Gastrocnemius medialis (tissue), 4 donors: ENCODE results near the gene ZC3H18. TPM values are rescaled to one million over a fixed set of nuclear protein-coding genes. Genes with fewer than 3 reads are reported as not detected.

Source experiments
- ATAC-seq, 2 donors: fragments of 150-250 bp; one replicate each; pipeline ENCODE4 v1.9.1; 2016
- DNase-seq, 2 donors: peaks; one replicate each; pipeline ENCODE4 v3.0.0-alpha.2; 2019
- H3K27ac ChIP-seq, 4 donors: fragments of 200-600 bp; sonication (generic); 1 replicate in 1 of 4; 2 replicates in 3 of 4; pipeline ENCODE4 v1.5.1; 2016 to 2018; ENCODE audit warnings: mild to moderate bottlenecking in 2 of 4, moderate library complexity in 1 of 4
- H3K27me3 ChIP-seq, 3 donors: fragments of 200-600 bp; sonication (generic) in 2 of 3; 1 replicate in 1 of 3; 2 replicates in 2 of 3; pipeline versions ENCODE4 v1.5.1 to v1.6.0; 2016 to 2019; ENCODE audit warnings: mild to moderate bottlenecking in 1 of 3, moderate library complexity in 1 of 3
- H3K36me3 ChIP-seq, 2 donors: fragments of 200-600 bp; sonication (generic) in 1 of 2; one replicate each; pipeline ENCODE4 v1.5.1; 2017 to 2018
- H3K4me1 ChIP-seq, 2 donors: fragments of 200-600 bp; sonication (generic) in 1 of 2; one replicate each; pipeline ENCODE4 v1.5.1; 2016 to 2017; ENCODE audit warnings: mild to moderate bottlenecking in 2 of 2
- H3K4me3 ChIP-seq, 4 donors: fragments of 200-600 bp; sonication (generic) in 3 of 4; 1 replicate in 1 of 4; 2 replicates in 3 of 4; pipeline ENCODE4 v1.5.1; 2016 to 2019; ENCODE audit warnings: mild to moderate bottlenecking in 2 of 4
- H3K9me3 ChIP-seq, 3 donors: fragments of 200-600 bp; sonication (generic) in 2 of 3; 1 replicate in 1 of 3; 2 replicates in 2 of 3; pipeline ENCODE4 v1.5.1; 2016 to 2019
- POLR2A ChIP-seq, 2 donors: fragments of 450-650 bp; IDR thresholded peaks; one replicate each; pipeline ENCODE4 v1.6.1; 2017; ENCODE audit warnings: antibody characterized with exemption in 2 of 2, mild to moderate bottlenecking in 2 of 2, moderate library complexity in 2 of 2
- in situ Hi-C, 4 donors: fragments of 200-750 bp; cut with MboI; loops; one replicate each; pipeline versions ENCODE4 v1.15.0 to v1.8.0; 2017; ENCODE audit warnings: low sequenced_read_pairs in 4 of 4
- intact Hi-C: fragments of 100-400 bp; cut with DNase I; formaldehyde crosslinking; loops from one replicate; pipeline ENCODE4 v1.15.1; 2023; ENCODE audit warnings: low total_unique reads
- total RNA-seq, 4 donors: library from RNA; depleted of rRNA; stranded (reverse); fragments of >200 nt; gene quantifications; one replicate each; pipeline versions ENCODE4 v1.1.0 to v1.2.3, GENCODE V29; 2016
- TF ChIP-seq, protein P1 (sequence below), 5 experiments: fragments of 450-650 bp in 3 of 5; fragments of 200-600 bp in 2 of 5; sonication (generic) in 2 of 5; IDR thresholded peaks in 4 of 5; conservative IDR thresholded peaks in 1 of 5; 1 replicate in 4 of 5; 2 replicates in 1 of 5; pipeline ENCODE4 v1.5.1; 2016 to 2019; ENCODE audit warnings: antibody characterized with exemption in 5 of 5, mild to moderate bottlenecking in 3 of 5, moderate library complexity in 3 of 5

ZC3H18 gene
- total RNA-seq, 4 donors from 2014 or later: 10.9 to 20.5 (median 18.4) TPM

DNA sequence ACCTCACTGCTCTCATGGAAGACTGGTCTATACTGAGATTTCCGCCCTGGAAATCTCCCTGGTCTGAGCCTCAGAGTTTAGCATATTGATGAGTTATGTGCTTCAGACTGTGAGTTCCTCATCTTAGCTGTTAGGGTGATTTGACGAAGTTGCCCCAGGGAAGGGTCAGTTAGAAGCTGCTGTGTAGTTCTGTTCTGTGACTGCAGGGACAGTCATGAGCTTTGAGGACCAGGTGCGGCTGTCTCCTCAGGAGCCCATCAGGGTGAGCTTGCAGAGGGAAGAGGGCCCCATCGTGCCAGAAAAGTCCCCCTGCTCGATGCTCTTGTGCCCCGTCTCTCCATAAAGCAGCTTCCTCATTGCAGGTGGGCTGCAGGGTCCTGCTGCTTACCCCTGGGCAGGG, 39.9 kb downstream of the ZC3H18 start:
- DNase-seq: no peak
- no peak overlapping the region for H3K4me3 ChIP-seq
- no peak for TF ChIP-seq POLR2A (IDR thresholded peaks at IDR 0.05)
- TF ChIP-seq, protein P1, sequence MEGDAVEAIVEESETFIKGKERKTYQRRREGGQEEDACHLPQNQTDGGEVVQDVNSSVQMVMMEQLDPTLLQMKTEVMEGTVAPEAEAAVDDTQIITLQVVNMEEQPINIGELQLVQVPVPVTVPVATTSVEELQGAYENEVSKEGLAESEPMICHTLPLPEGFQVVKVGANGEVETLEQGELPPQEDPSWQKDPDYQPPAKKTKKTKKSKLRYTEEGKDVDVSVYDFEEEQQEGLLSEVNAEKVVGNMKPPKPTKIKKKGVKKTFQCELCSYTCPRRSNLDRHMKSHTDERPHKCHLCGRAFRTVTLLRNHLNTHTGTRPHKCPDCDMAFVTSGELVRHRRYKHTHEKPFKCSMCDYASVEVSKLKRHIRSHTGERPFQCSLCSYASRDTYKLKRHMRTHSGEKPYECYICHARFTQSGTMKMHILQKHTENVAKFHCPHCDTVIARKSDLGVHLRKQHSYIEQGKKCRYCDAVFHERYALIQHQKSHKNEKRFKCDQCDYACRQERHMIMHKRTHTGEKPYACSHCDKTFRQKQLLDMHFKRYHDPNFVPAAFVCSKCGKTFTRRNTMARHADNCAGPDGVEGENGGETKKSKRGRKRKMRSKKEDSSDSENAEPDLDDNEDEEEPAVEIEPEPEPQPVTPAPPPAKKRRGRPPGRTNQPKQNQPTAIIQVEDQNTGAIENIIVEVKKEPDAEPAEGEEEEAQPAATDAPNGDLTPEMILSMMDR (IDR thresholded peaks at IDR 0.05 in 4 of 5, conservative IDR thresholded peaks at IDR 0.05 in 1 of 5): no peak
- intact Hi-C loops: no loop called here
- no peaks in the 10 kb centered on the region for H3K4me1 ChIP-seq
- in situ Hi-C loops: no loop called here
- H3K36me3 ChIP-seq: peaks cover 0 to 39% of the 10 kb centered on the region in 2 donors
- H3K9me3 ChIP-seq: no peaks in the 10 kb centered on the region
- H3K27me3 ChIP-seq: no peaks in the 10 kb centered on the region
- H3K27ac ChIP-seq: no peak overlapping the region
- ATAC-seq: no peak

DNA sequence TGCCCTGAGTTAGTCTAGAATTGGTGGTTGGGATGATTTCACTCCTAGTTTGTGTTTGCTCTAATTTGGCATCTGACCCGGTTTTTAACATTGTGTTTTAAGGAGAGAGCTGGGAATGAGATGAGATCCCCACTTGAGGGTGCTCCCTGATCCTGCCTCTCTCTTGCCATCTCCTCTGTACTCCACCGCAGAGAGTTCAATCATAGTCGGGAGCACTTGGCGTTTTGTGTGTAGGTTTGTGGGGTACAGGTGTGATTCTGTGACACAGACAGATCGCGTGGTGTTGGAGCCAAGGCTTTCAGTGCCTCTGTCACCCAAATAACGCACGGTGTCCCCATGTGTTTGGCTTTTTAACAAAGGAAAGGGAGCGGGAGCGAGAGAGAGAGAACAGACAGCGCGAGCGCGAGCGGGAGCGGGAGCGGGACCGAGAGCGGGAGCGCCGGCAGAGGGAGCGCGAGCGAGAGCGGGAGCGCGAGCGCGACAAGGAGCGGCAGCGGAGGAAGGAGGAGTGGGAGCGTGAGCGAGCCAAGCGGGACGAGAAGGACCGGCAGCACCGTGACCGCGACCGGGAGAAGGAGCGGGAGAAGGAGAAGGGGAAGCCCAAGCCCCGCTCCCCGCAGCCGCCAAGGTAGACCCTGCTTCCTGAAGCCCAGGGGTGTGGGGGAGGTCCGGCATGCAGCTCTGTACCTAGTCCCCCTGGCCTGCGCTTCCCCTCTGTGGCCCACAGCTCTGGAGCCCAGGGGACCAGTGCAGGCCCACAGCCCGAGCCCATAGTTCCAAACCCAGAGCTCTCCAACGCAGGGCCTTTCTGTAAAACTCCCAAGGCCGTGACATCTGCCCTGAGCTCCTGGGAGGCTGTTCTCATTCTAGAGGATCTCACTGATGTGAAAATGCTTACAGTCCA, 41.0 kb downstream of the ZC3H18 start:
- in situ Hi-C loops (no loop called here), intact Hi-C loops (no loop called here)
- ATAC-seq (no peak), DNase-seq (no peak)
- Histone ChIP-seq H3K27me3 (no peaks in the 10 kb centered on the region), H3K36me3 (peaks cover 0 to 39% of the 10 kb centered on the region in 2 donors), H3K9me3 (no peaks in the 10 kb centered on the region), H3K27ac (no peak overlapping the region), H3K4me1 (no peaks in the 10 kb centered on the region), H3K4me3 (no peak overlapping the region)
- TF ChIP-seq, protein P1 (IDR thresholded peaks at IDR 0.05 in 4 of 5, conservative IDR thresholded peaks at IDR 0.05 in 1 of 5): no peak
- no peak for TF ChIP-seq POLR2A (IDR thresholded peaks at IDR 0.05)

DNA sequence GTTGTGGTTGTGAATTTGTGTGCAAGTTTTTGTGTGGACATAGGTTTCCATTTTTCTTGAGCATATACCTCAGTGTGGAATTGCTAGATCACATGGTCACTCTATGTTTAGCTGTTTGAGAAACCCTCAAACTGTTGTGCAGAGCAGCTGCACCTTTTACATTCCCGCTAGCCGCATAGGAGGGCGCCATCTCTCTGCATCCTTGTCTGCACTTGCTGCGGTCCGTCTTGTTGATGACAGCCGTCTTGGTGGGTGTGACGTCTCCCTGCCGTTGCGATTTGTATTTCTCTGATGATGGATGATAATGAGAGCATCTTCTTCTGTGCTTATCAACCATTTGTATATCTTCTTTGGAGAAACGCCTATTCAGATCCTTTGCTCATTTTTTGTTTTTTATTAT, 43.1 kb downstream of the ZC3H18 start:
- no peak overlapping the region for H3K4me3 ChIP-seq
- in situ Hi-C loops: no loop called here
- H3K36me3 ChIP-seq: peaks cover 0 to 32% of the 10 kb centered on the region in 2 donors
- no peaks in the 10 kb centered on the region for H3K9me3 ChIP-seq
- H3K27me3 ChIP-seq: no peaks in the 10 kb centered on the region
- no peak overlapping the region for H3K27ac ChIP-seq
- ATAC-seq (no peak), DNase-seq (no peak)
- TF ChIP-seq POLR2A (IDR thresholded peaks at IDR 0.05): no peak
- TF ChIP-seq, protein P1 (IDR thresholded peaks at IDR 0.05 in 4 of 5, conservative IDR thresholded peaks at IDR 0.05 in 1 of 5): no peak
- H3K4me1 ChIP-seq: peaks cover 0 to under 1% of the 10 kb centered on the region in 2 donors
- intact Hi-C loops: no loop called here

DNA sequence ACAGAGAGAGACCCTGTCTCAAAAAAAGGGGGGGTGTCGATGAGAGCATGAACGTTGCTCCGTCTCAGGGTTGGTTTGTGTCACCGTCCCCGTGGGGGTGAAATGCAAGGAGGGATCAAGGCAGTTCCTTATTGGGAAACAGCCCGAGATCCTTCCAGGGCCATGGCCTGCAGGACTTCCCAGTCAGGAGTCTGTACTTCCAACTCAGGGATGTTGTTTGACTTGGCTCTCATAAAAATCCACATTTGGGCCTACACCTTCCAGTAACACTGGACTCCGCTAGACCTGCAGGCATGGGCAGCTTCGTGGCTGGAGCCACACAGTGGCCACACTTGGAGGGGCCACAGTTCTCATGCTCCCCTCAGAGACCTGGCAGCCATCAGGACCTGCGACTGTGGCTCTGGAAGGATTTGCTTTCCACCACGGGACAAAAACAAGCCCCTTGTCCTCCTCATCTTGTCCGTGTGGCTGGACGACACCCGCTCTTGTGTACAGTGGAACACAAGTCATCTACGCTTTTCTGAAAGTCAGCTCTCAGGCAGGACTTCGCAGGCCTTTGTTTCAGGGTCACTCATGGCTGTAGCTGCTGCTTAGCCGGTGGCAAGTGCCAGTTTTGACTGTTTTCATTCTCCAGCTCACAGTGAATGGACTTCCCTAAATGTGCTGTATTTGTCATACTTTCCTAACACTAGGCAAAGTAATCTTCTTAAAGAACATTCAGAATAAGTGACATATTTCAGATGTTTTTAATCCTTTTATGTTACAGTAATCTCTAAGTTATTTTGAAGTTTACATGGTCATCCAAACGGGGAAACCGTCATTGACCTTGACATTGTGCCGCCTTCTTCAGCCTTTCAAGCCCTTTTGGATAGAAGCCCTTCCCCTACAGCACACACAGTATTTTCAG, 44.0 kb downstream of the ZC3H18 start:
- Histone ChIP-seq H3K27me3 (no peaks in the 10 kb centered on the region), H3K36me3 (peaks cover 0 to 28% of the 10 kb centered on the region in 2 donors), H3K4me3 (no peak overlapping the region), H3K27ac (no peak overlapping the region), H3K9me3 (no peaks in the 10 kb centered on the region), H3K4me1 (peaks cover 0 to 5% of the 10 kb centered on the region in 2 donors)
- intact Hi-C loops (no loop called here), in situ Hi-C loops (no loop called here)
- TF ChIP-seq POLR2A (IDR thresholded peaks at IDR 0.05): no peak
- TF ChIP-seq, protein P1 (IDR thresholded peaks at IDR 0.05 in 4 of 5, conservative IDR thresholded peaks at IDR 0.05 in 1 of 5): no peak
- ATAC-seq (no peak), DNase-seq (no peak)
